Activated T-cell treated with anti-CD3 and anti-CD28 coated beads, Interleukin-2, amount 50 U/mL, for 24 hours (primary cell): ENCODE data around the gene ELOVL7.
"Not testable (repeated sequence)": the region's sequence is repeated elsewhere in the genome, so short reads cannot be mapped to it uniquely, and the experiment has no call there.

ENCODE experiments used
- DNase-seq: peaks from one replicate; pipeline ENCODE4 v3.0.0-alpha.2; 2020
- H3K27ac Mint-ChIP-seq: 2 replicates; pipeline ENCODE4 v1.8.0; 2020; ENCODE audit warnings: mild to moderate bottlenecking, mixed read lengths
- H3K27me3 Mint-ChIP-seq: 2 replicates; pipeline ENCODE4 v1.8.0; 2020; ENCODE audit warnings: mixed read lengths
- H3K36me3 Mint-ChIP-seq: 2 replicates; pipeline ENCODE4 v1.8.0; 2020; ENCODE audit warnings: low read depth, mixed read lengths
- H3K4me1 Mint-ChIP-seq: 2 replicates; pipeline ENCODE4 v1.8.0; 2020; ENCODE audit warnings: low read depth, mixed read lengths
- H3K4me3 Mint-ChIP-seq: 2 replicates; pipeline ENCODE4 v1.8.0; 2020; ENCODE audit warnings: mild to moderate bottlenecking, moderate library complexity, mixed read lengths
- H3K9me3 Mint-ChIP-seq: 2 replicates; pipeline ENCODE4 v1.8.0; 2020; ENCODE audit warnings: mixed read lengths

Gene ELOVL7

GRCh38 chr5:60820593-60821487, 23.2 kb downstream of the ELOVL7 start:
- Mint-ChIP-seq H3K27me3 (peaks cover under 1% of the 10 kb centered on the region), H3K4me1 (no peaks in the 10 kb centered on the region), H3K4me3 (no peak overlapping the region), H3K27ac (no peak overlapping the region), H3K9me3 (no peaks in the 10 kb centered on the region), H3K36me3 (no peaks in the 10 kb centered on the region)
- no peak for DNase-seq

DNA sequence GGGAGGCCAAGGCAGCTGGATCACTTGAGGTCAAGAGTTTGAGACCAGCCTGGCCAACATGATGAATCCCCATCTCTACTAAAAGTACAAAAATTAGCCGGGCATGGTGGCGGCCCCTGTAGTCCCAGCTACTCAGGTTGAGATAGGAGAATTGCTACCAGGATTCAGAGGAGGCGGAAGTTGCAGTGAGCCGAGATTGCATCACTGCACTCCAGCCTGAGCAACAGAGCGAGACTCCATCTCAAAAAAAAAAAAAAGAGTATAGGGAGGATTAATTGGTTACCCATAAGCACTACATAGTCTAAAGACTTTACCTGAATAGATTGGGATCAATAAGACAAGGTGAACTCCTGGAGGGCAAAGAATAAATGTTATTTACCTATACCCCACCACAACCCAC, 27.9 kb downstream of the ELOVL7 start:
- not testable (repeated sequence) for DNase-seq, H3K4me3 Mint-ChIP-seq, H3K27me3 Mint-ChIP-seq, H3K27ac Mint-ChIP-seq, H3K4me1 Mint-ChIP-seq, H3K9me3 Mint-ChIP-seq, H3K36me3 Mint-ChIP-seq

DNA sequence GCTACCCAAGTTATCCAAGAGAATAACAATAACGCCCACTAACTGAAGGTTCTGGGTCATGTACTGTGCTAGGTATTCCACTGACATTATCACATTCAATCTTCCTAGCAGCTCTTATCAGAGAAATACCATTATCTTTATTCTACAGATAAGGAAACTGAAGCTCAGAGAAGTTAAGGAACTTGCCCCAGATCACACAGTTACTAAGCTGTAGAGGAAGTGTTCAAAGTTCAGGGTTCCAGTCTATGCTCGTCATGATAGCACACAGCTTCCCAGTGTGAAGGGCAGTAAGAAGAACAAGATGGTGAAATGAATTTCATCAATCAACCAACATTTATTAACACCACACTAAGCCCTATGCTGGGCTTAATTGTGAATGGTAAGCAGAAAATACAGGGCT, 29.6 kb downstream of the ELOVL7 start:
- DNase-seq, result no peak
- Mint-ChIP-seq H3K27ac (no peak overlapping the region), H3K27me3 (peaks cover 8% of the 10 kb centered on the region), H3K36me3 (no peaks in the 10 kb centered on the region), H3K9me3 (no peaks in the 10 kb centered on the region), H3K4me1 (no peaks in the 10 kb centered on the region), H3K4me3 (no peak overlapping the region)

DNA sequence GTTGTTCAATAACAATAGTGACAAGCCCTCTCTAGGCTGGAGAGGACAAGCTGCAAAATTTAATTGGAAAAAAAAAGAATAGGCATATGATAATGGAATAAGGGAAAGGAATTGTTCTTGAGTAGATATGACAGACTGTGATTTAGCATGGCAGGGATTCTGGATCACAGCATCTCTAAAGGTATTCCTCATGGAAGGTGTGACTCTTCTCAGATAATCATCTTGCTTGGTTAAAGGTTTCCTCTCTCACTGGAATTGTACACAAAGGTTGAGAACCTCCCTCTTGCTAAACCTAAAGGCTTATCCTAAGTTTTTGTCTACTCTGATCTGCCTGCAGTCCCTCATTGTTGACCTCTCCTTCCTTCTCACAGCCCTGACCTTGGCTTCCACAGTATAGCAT, 31.6 kb downstream of the ELOVL7 start:
- no peaks in the 10 kb centered on the region for H3K4me1 Mint-ChIP-seq
- no peaks in the 10 kb centered on the region for H3K36me3 Mint-ChIP-seq
- peaks cover 8% of the 10 kb centered on the region for H3K27me3 Mint-ChIP-seq
- no peaks in the 10 kb centered on the region for H3K9me3 Mint-ChIP-seq
- H3K27ac Mint-ChIP-seq, result no peak overlapping the region
- DNase-seq, result no peak
- no peak overlapping the region for H3K4me3 Mint-ChIP-seq

GRCh38 chr5:60811105-60811504, 33.0 kb downstream of the ELOVL7 start:
- H3K9me3 Mint-ChIP-seq, result no peaks in the 10 kb centered on the region
- no peak overlapping the region for H3K27ac Mint-ChIP-seq
- no peak overlapping the region for H3K4me3 Mint-ChIP-seq
- DNase-seq, result no peak
- no peaks in the 10 kb centered on the region for H3K36me3 Mint-ChIP-seq
- H3K27me3 Mint-ChIP-seq, result peaks cover 12% of the 10 kb centered on the region
- H3K4me1 Mint-ChIP-seq, result no peaks in the 10 kb centered on the region

GRCh38 chr5:60810438-60811085, 33.5 kb downstream of the ELOVL7 start:
- Mint-ChIP-seq H3K27ac (no peak overlapping the region), H3K4me3 (no peak overlapping the region), H3K4me1 (no peaks in the 10 kb centered on the region), H3K27me3 (peaks cover 10% of the 10 kb centered on the region), H3K36me3 (no peaks in the 10 kb centered on the region), H3K9me3 (no peaks in the 10 kb centered on the region)
- DNase-seq, result no peak

DNA sequence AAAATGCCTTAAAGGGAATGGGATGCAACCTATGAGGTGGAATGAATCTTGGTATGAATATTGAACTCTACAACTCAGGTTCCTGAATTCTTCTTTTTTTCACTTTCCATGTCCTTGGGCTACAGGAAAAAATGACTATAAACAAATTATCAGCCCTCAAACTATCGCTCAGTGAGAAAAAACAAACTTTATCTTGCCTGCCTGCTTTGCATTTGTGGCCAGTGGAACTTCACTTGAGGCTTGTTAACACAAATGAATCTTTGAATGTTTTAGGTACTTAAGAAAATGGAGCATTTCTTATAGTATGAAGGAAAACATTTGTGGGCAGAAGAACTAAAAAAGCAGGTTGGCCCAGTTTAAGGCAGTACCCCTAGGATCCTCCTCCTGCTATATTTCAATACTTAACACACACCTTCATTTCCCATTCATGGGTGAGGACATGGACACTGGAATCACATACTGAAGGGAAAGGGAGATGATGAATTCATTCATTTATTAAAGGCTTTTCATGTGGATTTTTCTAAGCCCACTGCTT, 34.1 kb downstream of the ELOVL7 start:
- DNase-seq, result no peak
- Mint-ChIP-seq H3K4me1 (no peaks in the 10 kb centered on the region), H3K36me3 (no peaks in the 10 kb centered on the region), H3K27me3 (peaks cover 10% of the 10 kb centered on the region), H3K9me3 (no peaks in the 10 kb centered on the region), H3K27ac (no peak overlapping the region), H3K4me3 (no peak overlapping the region)

DNA sequence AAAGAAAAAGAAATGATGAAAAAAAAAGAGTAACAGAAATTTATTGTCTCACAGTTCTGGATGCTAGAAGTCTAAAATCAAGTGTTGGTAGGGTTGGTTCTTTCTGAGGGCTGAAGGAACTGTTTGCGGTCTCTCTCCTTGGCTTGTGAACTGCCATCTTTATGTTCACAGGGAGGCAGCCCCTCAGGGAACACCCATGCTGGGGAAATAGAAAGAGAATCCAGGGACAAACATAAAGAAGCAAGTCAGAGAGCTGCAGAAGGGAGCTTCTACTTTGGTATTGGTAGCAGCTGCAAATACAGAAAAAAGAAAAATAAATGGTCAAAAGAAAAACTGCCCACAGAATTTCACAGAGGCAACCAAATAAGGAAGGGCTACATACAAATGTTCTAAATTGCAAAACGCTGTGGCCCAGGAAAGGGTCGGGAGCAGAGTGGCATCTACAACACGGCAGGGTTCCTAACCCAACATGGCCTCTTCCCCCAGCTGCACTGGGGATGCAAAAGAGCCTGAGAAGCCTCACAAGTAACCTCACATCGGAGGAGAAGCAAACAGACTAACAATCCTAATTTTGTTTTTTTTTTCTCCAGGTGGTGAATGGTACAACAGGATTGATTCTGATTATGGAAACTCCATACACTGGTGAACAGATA, 37.4 kb downstream of the ELOVL7 start:
- no peaks in the 10 kb centered on the region for H3K36me3 Mint-ChIP-seq
- no peak overlapping the region for H3K4me3 Mint-ChIP-seq
- no peaks in the 10 kb centered on the region for H3K4me1 Mint-ChIP-seq
- H3K27me3 Mint-ChIP-seq, result peaks cover 4% of the 10 kb centered on the region
- H3K27ac Mint-ChIP-seq, result no peak overlapping the region
- H3K9me3 Mint-ChIP-seq, result no peaks in the 10 kb centered on the region
- DNase-seq, result no peak

DNA sequence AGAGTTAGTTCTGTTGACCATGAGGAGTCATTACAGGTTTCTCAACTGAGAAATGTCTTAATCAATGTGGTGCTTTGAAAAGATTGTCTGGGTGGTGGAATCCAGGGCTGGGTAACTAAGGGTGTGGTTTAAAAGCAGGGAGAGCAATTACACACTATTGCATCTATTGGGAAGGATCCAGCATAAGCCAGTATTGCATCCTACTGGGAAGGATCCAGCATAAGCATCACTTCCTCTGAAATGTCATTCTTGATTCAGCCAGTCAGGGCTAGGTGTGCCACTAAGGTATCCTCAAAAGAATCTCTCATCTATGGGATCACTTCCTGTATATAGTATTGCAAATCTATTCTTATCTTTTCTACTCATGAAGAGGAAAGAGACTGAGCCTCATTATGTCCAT, 38.6 kb downstream of the ELOVL7 start:
- no peaks in the 10 kb centered on the region for H3K9me3 Mint-ChIP-seq
- no peaks in the 10 kb centered on the region for H3K4me1 Mint-ChIP-seq
- peaks cover 4% of the 10 kb centered on the region for H3K27me3 Mint-ChIP-seq
- no peak for DNase-seq
- no peak overlapping the region for H3K27ac Mint-ChIP-seq
- H3K36me3 Mint-ChIP-seq, result no peaks in the 10 kb centered on the region
- H3K4me3 Mint-ChIP-seq, result no peak overlapping the region

GRCh38 chr5:60803712-60804111, 40.4 kb downstream of the ELOVL7 start:
- no peak overlapping the region for H3K27ac Mint-ChIP-seq
- H3K4me3 Mint-ChIP-seq, result no peak overlapping the region
- no peaks in the 10 kb centered on the region for H3K4me1 Mint-ChIP-seq
- H3K9me3 Mint-ChIP-seq, result no peaks in the 10 kb centered on the region
- peaks cover 4% of the 10 kb centered on the region for H3K27me3 Mint-ChIP-seq
- H3K36me3 Mint-ChIP-seq, result no peaks in the 10 kb centered on the region
- no peak for DNase-seq

DNA sequence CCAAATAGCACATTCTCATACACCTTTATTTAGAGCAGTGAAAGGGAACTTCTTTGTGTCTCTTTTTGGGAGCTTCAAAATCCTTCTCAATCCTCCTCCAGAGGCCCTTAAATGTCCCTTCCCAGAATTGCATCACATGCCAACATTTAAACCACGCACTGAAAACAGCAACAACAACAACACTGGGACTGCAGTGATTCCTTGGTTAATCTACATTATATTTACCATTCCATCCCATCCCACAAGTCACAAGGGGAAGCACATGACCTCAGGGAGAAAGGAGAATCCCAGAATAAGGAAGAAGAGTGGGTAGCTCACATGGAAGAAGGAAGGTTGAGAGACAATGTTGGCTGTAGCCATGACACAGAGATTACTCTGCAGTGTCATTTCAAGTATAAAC, 41.1 kb downstream of the ELOVL7 start:
- DNase-seq, result no peak
- Mint-ChIP-seq H3K27ac (no peak overlapping the region), H3K36me3 (no peaks in the 10 kb centered on the region), H3K4me3 (no peak overlapping the region), H3K4me1 (no peaks in the 10 kb centered on the region), H3K27me3 (peaks cover 4% of the 10 kb centered on the region), H3K9me3 (no peaks in the 10 kb centered on the region)

- H3K36me3 Mint-ChIP-seq, result no peaks in the 10 kb centered on the region
- peaks cover 4% of the 10 kb centered on the region for H3K27me3 Mint-ChIP-seq
- no peak overlapping the region for H3K4me3 Mint-ChIP-seq
- no peaks in the 10 kb centered on the region for H3K4me1 Mint-ChIP-seq
- H3K27ac Mint-ChIP-seq, result no peak overlapping the region
- DNase-seq, result no peak
- H3K9me3 Mint-ChIP-seq, result no peaks in the 10 kb centered on the region
Observed at GRCh38 chr5:60802226-60802625, 41.8 kb downstream of the ELOVL7 start.

DNA sequence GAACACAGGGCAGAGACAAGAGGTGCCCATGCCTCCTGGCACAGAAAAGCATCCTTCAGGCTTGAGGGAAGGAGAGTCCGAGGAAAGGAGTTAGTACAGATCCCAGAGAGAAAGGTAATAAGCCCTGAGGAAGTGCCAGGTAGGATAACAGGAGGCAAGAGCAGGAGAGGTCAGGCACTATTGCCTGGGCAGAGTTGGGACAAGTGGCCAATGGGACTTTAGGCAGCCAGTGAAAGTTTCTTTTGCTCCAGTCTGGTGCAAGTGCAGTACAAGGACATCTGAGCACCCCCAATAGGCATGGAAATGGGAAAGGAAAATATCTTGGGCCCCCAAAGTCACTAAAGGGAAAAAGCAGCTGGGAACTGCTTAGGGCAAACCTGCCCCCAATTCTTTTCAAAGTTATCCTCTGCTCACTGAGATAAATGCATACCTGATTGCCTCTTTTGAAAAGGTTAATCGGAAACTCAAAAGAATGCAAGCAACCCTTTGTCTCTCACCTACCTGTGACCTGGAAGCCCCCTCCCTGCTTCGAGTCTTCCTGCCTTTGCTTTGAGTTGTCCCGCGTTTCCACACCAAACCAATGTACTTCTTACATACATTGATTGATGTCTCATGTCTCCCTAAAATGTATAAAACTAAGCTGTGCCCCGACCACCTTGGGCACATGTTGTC, 46.5 kb downstream of the ELOVL7 start:
- Mint-ChIP-seq H3K4me3 (no peak overlapping the region), H3K36me3 (no peaks in the 10 kb centered on the region), H3K9me3 (no peaks in the 10 kb centered on the region), H3K27me3 (peaks cover 6% of the 10 kb centered on the region), H3K27ac (no peak overlapping the region), H3K4me1 (no peaks in the 10 kb centered on the region)
- no peak for DNase-seq

GRCh38 chr5:60795424-60795950, 48.6 kb downstream of the ELOVL7 start:
- H3K27ac Mint-ChIP-seq, DNase-seq, H3K36me3 Mint-ChIP-seq, H3K27me3 Mint-ChIP-seq, H3K9me3 Mint-ChIP-seq, H3K4me3 Mint-ChIP-seq, H3K4me1 Mint-ChIP-seq: not testable (repeated sequence)
